ENCODE results near the gene SPANXC.

DNA sequence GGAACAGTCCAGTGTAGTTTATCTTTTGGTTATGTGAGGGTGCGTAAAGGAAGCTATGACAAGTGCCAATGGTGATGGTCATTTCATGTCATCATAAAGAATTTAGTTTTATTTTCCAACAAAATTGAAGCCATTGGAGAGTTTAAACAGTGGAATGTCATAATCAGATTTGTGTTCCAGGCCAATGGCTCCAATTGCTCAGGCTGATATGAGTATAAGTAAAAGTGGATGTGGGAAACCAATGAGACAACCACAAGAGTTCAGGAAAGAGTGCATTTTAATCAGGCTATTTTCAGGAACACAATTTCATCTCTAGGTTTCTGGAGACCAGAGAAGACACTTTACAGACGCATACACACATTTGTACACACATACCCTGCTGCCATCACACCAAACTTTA is 20.7 kb downstream of the SPANXC start:
- TF ChIP-seq, protein P1, sequence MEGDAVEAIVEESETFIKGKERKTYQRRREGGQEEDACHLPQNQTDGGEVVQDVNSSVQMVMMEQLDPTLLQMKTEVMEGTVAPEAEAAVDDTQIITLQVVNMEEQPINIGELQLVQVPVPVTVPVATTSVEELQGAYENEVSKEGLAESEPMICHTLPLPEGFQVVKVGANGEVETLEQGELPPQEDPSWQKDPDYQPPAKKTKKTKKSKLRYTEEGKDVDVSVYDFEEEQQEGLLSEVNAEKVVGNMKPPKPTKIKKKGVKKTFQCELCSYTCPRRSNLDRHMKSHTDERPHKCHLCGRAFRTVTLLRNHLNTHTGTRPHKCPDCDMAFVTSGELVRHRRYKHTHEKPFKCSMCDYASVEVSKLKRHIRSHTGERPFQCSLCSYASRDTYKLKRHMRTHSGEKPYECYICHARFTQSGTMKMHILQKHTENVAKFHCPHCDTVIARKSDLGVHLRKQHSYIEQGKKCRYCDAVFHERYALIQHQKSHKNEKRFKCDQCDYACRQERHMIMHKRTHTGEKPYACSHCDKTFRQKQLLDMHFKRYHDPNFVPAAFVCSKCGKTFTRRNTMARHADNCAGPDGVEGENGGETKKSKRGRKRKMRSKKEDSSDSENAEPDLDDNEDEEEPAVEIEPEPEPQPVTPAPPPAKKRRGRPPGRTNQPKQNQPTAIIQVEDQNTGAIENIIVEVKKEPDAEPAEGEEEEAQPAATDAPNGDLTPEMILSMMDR (IDR thresholded peaks at IDR 0.05): no peak
- TF ChIP-seq EZH2phosphoT487 (IDR thresholded peaks at IDR 0.05): no peak
